GM23338 (cell line): ENCODE results near the gene PRMT3. TPM values are rescaled to one million over a fixed set of nuclear protein-coding genes. Genes with fewer than 3 reads are reported as not detected.
A peak's percentile ranks its signal among the peaks of the same experiment; 100 is the strongest.
"Not testable (repeated sequence)": the region's sequence is repeated elsewhere in the genome, so short reads cannot be mapped to it uniquely, and the experiment has no call there.

Experiments used
- ATAC-seq: fragments of 200-7000 bp; cut with Tn5 transposase; 3 replicates; pipeline ENCODE4 v1.9.1; 2020
- DNase-seq: peaks from one replicate; pipeline ENCODE4 v3.0.0-alpha.2; 2015; ENCODE audit warnings: low spot score
- H2AFZ ChIP-seq: fragments of 200-600 bp; sonication (generic); 2 replicates; pipeline ENCODE4 v1.8.0; 2016; ENCODE audit warnings: antibody characterized with exemption, mild to moderate bottlenecking, moderate library complexity
- H3F3A ChIP-seq: fragments of 200-600 bp; sonication (generic); replicated peaks from 2 replicates; pipeline ENCODE4 v1.8.0; 2017; ENCODE audit warnings: antibody characterized with exemption, mixed run types, low read depth
- H3K27ac ChIP-seq: fragments of 200-600 bp; sonication (generic); 2 replicates; pipeline ENCODE4 v1.6.1; 2016; ENCODE audit warnings: low read depth
- H3K27me3 ChIP-seq: fragments of 200-600 bp; sonication (generic); 2 replicates; pipeline ENCODE4 v1.8.0; 2016; ENCODE audit warnings: mild to moderate bottlenecking, mixed run types, moderate library complexity; ENCODE audit not compliant: insufficient read depth
- H3K36me3 ChIP-seq: fragments of 200-600 bp; sonication (generic); 2 replicates; pipeline ENCODE4 v1.8.0; 2016; ENCODE audit warnings: mild to moderate bottlenecking; ENCODE audit not compliant: insufficient read depth
- H3K4me1 ChIP-seq: fragments of 200-600 bp; sonication (generic); 2 replicates; pipeline ENCODE4 v1.8.0; 2016; ENCODE audit warnings: mild to moderate bottlenecking, moderate library complexity; ENCODE audit not compliant: insufficient read depth
- H3K4me2 ChIP-seq: fragments of 200-600 bp; sonication (generic); 2 replicates; pipeline ENCODE4 v1.7.1; 2017; ENCODE audit warnings: mixed run types
- H3K4me3 ChIP-seq: fragments of 200-600 bp; sonication (generic); 2 replicates; pipeline ENCODE4 v1.6.1; 2016; ENCODE audit warnings: mixed run types
- H3K79me2 ChIP-seq: fragments of 200-600 bp; sonication (generic); replicated peaks from 2 replicates; pipeline ENCODE4 v1.8.0; 2017; ENCODE audit warnings: mild to moderate bottlenecking; ENCODE audit not compliant: insufficient read depth
- H3K9me2 ChIP-seq: fragments of 200-600 bp; sonication (generic); 2 replicates; pipeline ENCODE4 v1.8.0; 2017; ENCODE audit not compliant: insufficient read depth
- H4K20me1 ChIP-seq: fragments of 200-600 bp; sonication (generic); replicated peaks from 2 replicates; pipeline ENCODE4 v1.8.0; 2017; ENCODE audit warnings: mild to moderate bottlenecking; ENCODE audit not compliant: insufficient read depth
- H3K27ac Mint-ChIP-seq: 2 replicates; pipeline ENCODE4 v1.8.0; 2020; ENCODE audit warnings: inconsistent platforms, mild to moderate bottlenecking, moderate library complexity, mixed read lengths
- H3K27me3 Mint-ChIP-seq: 3 replicates; pipeline ENCODE4 v1.8.0; 2022; ENCODE audit warnings: low read depth, mild to moderate bottlenecking, moderate library complexity, mixed read lengths, inconsistent platforms; ENCODE audit not compliant: insufficient read depth, poor library complexity
- H3K36me3 Mint-ChIP-seq: 3 replicates; pipeline ENCODE4 v1.8.0; 2021; ENCODE audit warnings: low read depth, mild to moderate bottlenecking, inconsistent platforms, moderate library complexity, mixed read lengths
- H3K4me1 Mint-ChIP-seq: 3 replicates; pipeline ENCODE4 v1.8.0; 2020; ENCODE audit warnings: mild to moderate bottlenecking, inconsistent platforms, mixed read lengths
- H3K4me3 Mint-ChIP-seq: 3 replicates; pipeline ENCODE4 v1.8.0; 2021; ENCODE audit warnings: moderate library complexity, mild to moderate bottlenecking, inconsistent platforms, mixed read lengths
- H3K9me3 Mint-ChIP-seq: 3 replicates; pipeline ENCODE4 v1.8.0; 2020; ENCODE audit warnings: moderate library complexity, mild to moderate bottlenecking, inconsistent platforms, mixed read lengths
- ETS1 ChIP-seq: IDR thresholded peaks from 2 replicates; pipeline ENCODE4 v1.6.1; 2016; ENCODE audit warnings: antibody characterized with exemption
- EZH2 ChIP-seq: fragments of 200-600 bp; sonication (generic); IDR thresholded peaks from one replicate; pipeline ENCODE4 v1.8.0; 2017; ENCODE audit warnings: antibody characterized with exemption, mild to moderate bottlenecking, low read depth; ENCODE audit not compliant: unreplicated experiment
- EZH2phosphoT487 ChIP-seq: fragments of 200-600 bp; sonication (generic); IDR thresholded peaks from one replicate; pipeline ENCODE4 v1.8.1; 2018; ENCODE audit warnings: antibody characterized with exemption; ENCODE audit not compliant: unreplicated experiment
- JUNB ChIP-seq: IDR thresholded peaks from one replicate; pipeline ENCODE4 v1.6.1; 2016; ENCODE audit warnings: antibody characterized with exemption; ENCODE audit not compliant: unreplicated experiment
- NANOG ChIP-seq: IDR thresholded peaks from 2 replicates; pipeline ENCODE4 v1.6.1; 2016; ENCODE audit warnings: antibody characterized with exemption, borderline replicate concordance
- POLR2AphosphoS5 ChIP-seq: IDR thresholded peaks from 2 replicates; pipeline ENCODE4 v1.6.1; 2016; ENCODE audit warnings: antibody characterized with exemption, low read depth
- ZNF331 ChIP-seq: fragments of 250-450 bp; sonication (Bioruptor Pico); IDR thresholded peaks from 2 replicates; pipeline ENCODE4 v1.5.0; 2020; ENCODE audit warnings: low read depth, mild to moderate bottlenecking, moderate library complexity
- ZNF462 ChIP-seq: fragments of 250-450 bp; sonication (Bioruptor Pico); IDR thresholded peaks from 2 replicates; pipeline ENCODE4 v1.5.0; 2020; ENCODE audit warnings: mild to moderate bottlenecking, moderate library complexity
- polyA plus RNA-seq: library from polyadenylated mRNA; unstranded; fragments of >200 nt; fragmentation: Nextera tagmentation; extraction: Ambion mirVana; gene quantifications from 2 replicates; pipeline ENCODE4 v1.2.1, GENCODE V29; 2016
- total RNA-seq: library from RNA; depleted of rRNA; stranded (reverse); fragments of >200 nt; shearing (Covaris generic); gene quantifications from 2 replicates; pipeline ENCODE4 v1.2.3, GENCODE V29; 2014
- TF ChIP-seq, protein P1 (sequence below): IDR thresholded peaks from one replicate; pipeline ENCODE4 v1.6.1; 2018; ENCODE audit warnings: antibody characterized with exemption; ENCODE audit not compliant: unreplicated experiment

The PRMT3 gene
- total and polyA plus RNA-seq, 2 experiments from 2014 or later, result 19.0 to 35.0 TPM

DNA sequence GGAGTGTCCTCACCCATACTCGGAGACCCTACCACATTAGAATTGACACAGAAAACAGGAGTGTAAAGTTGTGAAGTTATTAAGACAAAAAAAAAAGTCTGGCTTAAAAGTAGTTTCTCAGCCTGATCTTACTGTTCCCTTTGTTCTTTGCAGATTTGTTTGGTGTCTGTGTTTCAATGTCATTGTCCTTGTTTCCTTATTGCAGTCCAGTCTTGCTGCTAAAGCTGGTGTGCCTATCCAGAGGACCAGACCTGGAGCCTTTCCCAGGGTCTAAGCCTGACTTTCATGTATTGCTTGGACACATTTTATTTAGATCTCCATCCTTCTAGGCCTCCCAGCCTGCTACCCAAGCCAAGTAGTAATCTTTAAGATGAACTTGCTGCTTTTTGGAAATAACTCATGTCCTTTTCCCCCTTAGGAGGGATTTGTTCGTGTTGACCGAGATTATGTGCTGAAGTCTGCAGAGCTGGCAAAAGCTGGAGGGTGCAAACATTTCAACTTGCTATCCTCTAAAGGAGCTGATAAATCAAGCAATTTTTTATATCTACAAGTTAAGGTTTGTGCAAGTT lies 11.3 kb upstream of the PRMT3 start:
- H3K4me3 ChIP-seq, result no peak overlapping the region
- H3K27me3 Mint-ChIP-seq, result peaks cover 1% of the 10 kb centered on the region
- no peaks in the 10 kb centered on the region for H3K9me2 ChIP-seq
- no peak overlapping the region for H3K4me2 ChIP-seq
- no peaks in the 10 kb centered on the region for H3K9me3 Mint-ChIP-seq
- no peaks in the 10 kb centered on the region for H3K27me3 ChIP-seq
- no peak overlapping the region for H2AFZ ChIP-seq
- DNase-seq (no peak), ATAC-seq (no peak)
- 0 out of 2 replicates have a peak, but pooled peaks cover 4% of the 10 kb centered on the region for H3K36me3 ChIP-seq
- TF ChIP-seq, protein P1, sequence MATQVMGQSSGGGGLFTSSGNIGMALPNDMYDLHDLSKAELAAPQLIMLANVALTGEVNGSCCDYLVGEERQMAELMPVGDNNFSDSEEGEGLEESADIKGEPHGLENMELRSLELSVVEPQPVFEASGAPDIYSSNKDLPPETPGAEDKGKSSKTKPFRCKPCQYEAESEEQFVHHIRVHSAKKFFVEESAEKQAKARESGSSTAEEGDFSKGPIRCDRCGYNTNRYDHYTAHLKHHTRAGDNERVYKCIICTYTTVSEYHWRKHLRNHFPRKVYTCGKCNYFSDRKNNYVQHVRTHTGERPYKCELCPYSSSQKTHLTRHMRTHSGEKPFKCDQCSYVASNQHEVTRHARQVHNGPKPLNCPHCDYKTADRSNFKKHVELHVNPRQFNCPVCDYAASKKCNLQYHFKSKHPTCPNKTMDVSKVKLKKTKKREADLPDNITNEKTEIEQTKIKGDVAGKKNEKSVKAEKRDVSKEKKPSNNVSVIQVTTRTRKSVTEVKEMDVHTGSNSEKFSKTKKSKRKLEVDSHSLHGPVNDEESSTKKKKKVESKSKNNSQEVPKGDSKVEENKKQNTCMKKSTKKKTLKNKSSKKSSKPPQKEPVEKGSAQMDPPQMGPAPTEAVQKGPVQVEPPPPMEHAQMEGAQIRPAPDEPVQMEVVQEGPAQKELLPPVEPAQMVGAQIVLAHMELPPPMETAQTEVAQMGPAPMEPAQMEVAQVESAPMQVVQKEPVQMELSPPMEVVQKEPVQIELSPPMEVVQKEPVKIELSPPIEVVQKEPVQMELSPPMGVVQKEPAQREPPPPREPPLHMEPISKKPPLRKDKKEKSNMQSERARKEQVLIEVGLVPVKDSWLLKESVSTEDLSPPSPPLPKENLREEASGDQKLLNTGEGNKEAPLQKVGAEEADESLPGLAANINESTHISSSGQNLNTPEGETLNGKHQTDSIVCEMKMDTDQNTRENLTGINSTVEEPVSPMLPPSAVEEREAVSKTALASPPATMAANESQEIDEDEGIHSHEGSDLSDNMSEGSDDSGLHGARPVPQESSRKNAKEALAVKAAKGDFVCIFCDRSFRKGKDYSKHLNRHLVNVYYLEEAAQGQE, result no peak
- TF ChIP-seq JUNB (no peak), ZNF331 (no peak), ZNF462 (CRISPR knock-in tag) (no peak), ETS1 (no peak), EZH2 (no peak), EZH2phosphoT487 (no peak), POLR2AphosphoS5 (no peak), NANOG (no peak)
- H3K4me3 Mint-ChIP-seq, result no peak overlapping the region
- no peaks in the 10 kb centered on the region for H3F3A ChIP-seq
- H3K27ac ChIP-seq, result no peak overlapping the region
- H4K20me1 ChIP-seq, result 0 out of 2 replicates have a peak, but pooled peaks cover 5% of the 10 kb centered on the region
- no peaks in the 10 kb centered on the region for H3K4me1 Mint-ChIP-seq
- H3K27ac Mint-ChIP-seq, result no peak overlapping the region
- H3K36me3 Mint-ChIP-seq, result peaks cover 8% of the 10 kb centered on the region; the same call in 2 of the 3 replicates
- H3K79me2 ChIP-seq, result no peaks in the 10 kb centered on the region
- no peaks in the 10 kb centered on the region for H3K4me1 ChIP-seq

DNA sequence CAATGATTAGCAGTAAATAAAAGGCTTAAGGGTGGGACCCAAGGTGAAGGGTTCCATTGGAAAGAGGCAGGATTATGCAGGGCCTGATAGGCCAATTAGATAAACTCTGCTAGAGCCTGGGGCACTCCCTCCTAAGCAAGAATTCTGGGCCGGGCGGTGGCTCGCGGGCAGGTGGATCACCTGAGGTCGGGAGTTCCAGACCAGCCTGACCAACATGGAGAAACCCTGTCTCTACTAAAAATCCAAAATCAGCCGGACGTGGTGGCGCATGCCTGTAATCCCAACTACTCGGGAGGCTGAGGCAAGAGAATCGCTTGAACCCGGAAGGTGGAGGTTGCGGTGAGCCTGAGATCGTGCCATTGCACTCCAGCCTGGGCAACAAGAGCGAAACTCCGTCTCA lies 1.5 kb upstream of the PRMT3 start:
- not testable (repeated sequence) for H3K9me3 Mint-ChIP-seq, H3K9me2 ChIP-seq, DNase-seq, H3K27ac Mint-ChIP-seq, H3K4me1 ChIP-seq, H2AFZ ChIP-seq, H3K4me2 ChIP-seq, H3K4me1 Mint-ChIP-seq, H3K79me2 ChIP-seq, H3K27me3 ChIP-seq, H3K4me3 ChIP-seq, H3K36me3 Mint-ChIP-seq, H4K20me1 ChIP-seq, H3K36me3 ChIP-seq, H3K27ac ChIP-seq, ATAC-seq, H3F3A ChIP-seq
- peak overlapping the region; percentile 99 for H3K4me3 Mint-ChIP-seq
- peaks cover 11% of the 10 kb centered on the region for H3K27me3 Mint-ChIP-seq
